Skeletal muscle satellite cell (primary cell): Measurements from ENCODE around the gene ZNF493.

Experiments used
- H3K27me3 ChIP-seq: 2 replicates; pipeline ENCODE4 v1.7.0; 2013; ENCODE audit warnings: low read length; ENCODE audit not compliant: control insufficient read depth, insufficient read depth
- H3K36me3 ChIP-seq: 2 replicates; pipeline ENCODE4 v1.7.0; 2013; ENCODE audit warnings: mild to moderate bottlenecking, control low read depth, low read length; ENCODE audit not compliant: insufficient read depth
- H3K4me1 ChIP-seq: 2 replicates; pipeline ENCODE4 v1.7.0; 2013; ENCODE audit warnings: low read length; ENCODE audit not compliant: control insufficient read depth, insufficient read depth
- H3K4me2 ChIP-seq: 2 replicates; pipeline ENCODE4 v1.7.0; 2013; ENCODE audit warnings: mild to moderate bottlenecking, low read length
- H3K4me3 ChIP-seq: 2 replicates; pipeline ENCODE4 v1.7.0; 2013; ENCODE audit warnings: low read length
- H3K9ac ChIP-seq: 2 replicates; pipeline ENCODE4 v1.7.0; 2013; ENCODE audit warnings: mild to moderate bottlenecking, low read depth, low read length, moderate library complexity
- H3K9me3 ChIP-seq: replicated peaks from 2 replicates; pipeline ENCODE4 v1.7.0; 2013; ENCODE audit warnings: mild to moderate bottlenecking, control low read depth, low read length

Gene ZNF493

GRCh38 chr19:21423057-21424041, 26.4 kb downstream of the ZNF493 start:
- H3K36me3 ChIP-seq: peaks cover 3% of the 10 kb centered on the region
- no peaks in the 10 kb centered on the region for H3K4me1 ChIP-seq
- H3K4me2 ChIP-seq: no peak overlapping the region
- H3K27me3 ChIP-seq: no peaks in the 10 kb centered on the region
- H3K4me3 ChIP-seq: no peak overlapping the region
- peaks cover 40% of the 10 kb centered on the region for H3K9me3 ChIP-seq
- no peak overlapping the region for H3K9ac ChIP-seq

- Histone ChIP-seq H3K9me3 (peaks cover 7% of the 10 kb centered on the region), H3K4me3 (no peak overlapping the region)
These were observed 33.7 kb downstream of the ZNF493 start for GRCh38 chr19:21430675-21431074.

GRCh38 chr19:21432590-21432989, 35.7 kb downstream of the ZNF493 start:
- Histone ChIP-seq H3K4me1 (no peaks in the 10 kb centered on the region), H3K4me2 (no peak overlapping the region), H3K4me3 (no peak overlapping the region), H3K27me3 (no peaks in the 10 kb centered on the region), H3K9me3 (peaks cover 5% of the 10 kb centered on the region), H3K36me3 (no peaks in the 10 kb centered on the region), H3K9ac (no peak overlapping the region)

More at GRCh38 chr19:21430675-21431074, 33.7 kb downstream of the ZNF493 start:
- H3K4me1 ChIP-seq: no peaks in the 10 kb centered on the region
- H3K9ac ChIP-seq: no peak overlapping the region
- no peaks in the 10 kb centered on the region for H3K27me3 ChIP-seq
- H3K36me3 ChIP-seq: no peaks in the 10 kb centered on the region
- no peak overlapping the region for H3K4me2 ChIP-seq

GRCh38 chr19:21434516-21434915, 37.6 kb downstream of the ZNF493 start:
- Histone ChIP-seq H3K9me3 (peaks cover 5% of the 10 kb centered on the region), H3K27me3 (no peaks in the 10 kb centered on the region), H3K4me3 (no peak overlapping the region), H3K36me3 (no peaks in the 10 kb centered on the region), H3K9ac (no peak overlapping the region), H3K4me2 (no peak overlapping the region), H3K4me1 (no peaks in the 10 kb centered on the region)

- H3K4me2 ChIP-seq: no peak overlapping the region
- no peaks in the 10 kb centered on the region for H3K36me3 ChIP-seq
- peaks cover 5% of the 10 kb centered on the region for H3K9me3 ChIP-seq
- H3K4me1 ChIP-seq: no peaks in the 10 kb centered on the region
- no peak overlapping the region for H3K4me3 ChIP-seq
- H3K9ac ChIP-seq: no peak overlapping the region
- no peaks in the 10 kb centered on the region for H3K27me3 ChIP-seq
These were observed 38.1 kb downstream of the ZNF493 start for GRCh38 chr19:21434967-21435544.

GRCh38 chr19:21439201-21439751, 42.3 kb downstream of the ZNF493 start:
- Histone ChIP-seq H3K4me3 (no peak overlapping the region), H3K4me1 (no peaks in the 10 kb centered on the region), H3K36me3 (no peaks in the 10 kb centered on the region), H3K9ac (no peak overlapping the region), H3K9me3 (no peaks in the 10 kb centered on the region), H3K27me3 (no peaks in the 10 kb centered on the region), H3K4me2 (no peak overlapping the region)

- Histone ChIP-seq H3K4me1 (no peaks in the 10 kb centered on the region), H3K36me3 (no peaks in the 10 kb centered on the region), H3K9ac (no peak overlapping the region), H3K4me3 (no peak overlapping the region), H3K27me3 (no peaks in the 10 kb centered on the region), H3K9me3 (no peaks in the 10 kb centered on the region), H3K4me2 (no peak overlapping the region)
These were observed 43.4 kb downstream of the ZNF493 start for GRCh38 chr19:21440321-21440720.

- Histone ChIP-seq H3K9me3 (no peaks in the 10 kb centered on the region), H3K4me2 (no peak overlapping the region), H3K9ac (no peak overlapping the region), H3K36me3 (no peaks in the 10 kb centered on the region), H3K4me1 (no peaks in the 10 kb centered on the region), H3K4me3 (no peak overlapping the region), H3K27me3 (no peaks in the 10 kb centered on the region)
These were observed 54.3 kb downstream of the ZNF493 start for GRCh38 chr19:21451187-21451586.

- H3K4me1 ChIP-seq: no peaks in the 10 kb centered on the region
- H3K4me3 ChIP-seq: no peak overlapping the region
- no peaks in the 10 kb centered on the region for H3K27me3 ChIP-seq
- no peaks in the 10 kb centered on the region for H3K9me3 ChIP-seq
- H3K36me3 ChIP-seq: no peaks in the 10 kb centered on the region
- no peak overlapping the region for H3K9ac ChIP-seq
- H3K4me2 ChIP-seq: no peak overlapping the region
These were observed 58.0 kb downstream of the ZNF493 start for GRCh38 chr19:21454901-21455300.

- no peak overlapping the region for H3K4me2 ChIP-seq
- H3K9me3 ChIP-seq: no peaks in the 10 kb centered on the region
- no peaks in the 10 kb centered on the region for H3K36me3 ChIP-seq
- no peaks in the 10 kb centered on the region for H3K4me1 ChIP-seq
- no peaks in the 10 kb centered on the region for H3K27me3 ChIP-seq
- H3K9ac ChIP-seq: no peak overlapping the region
- H3K4me3 ChIP-seq: no peak overlapping the region
These were observed 63.8 kb downstream of the ZNF493 start for GRCh38 chr19:21460686-21461085.

GRCh38 chr19:21462540-21462939, 65.6 kb downstream of the ZNF493 start:
- Histone ChIP-seq H3K27me3 (no peaks in the 10 kb centered on the region), H3K4me2 (no peak overlapping the region), H3K4me1 (no peaks in the 10 kb centered on the region), H3K9ac (no peak overlapping the region), H3K9me3 (no peaks in the 10 kb centered on the region), H3K4me3 (no peak overlapping the region), H3K36me3 (no peaks in the 10 kb centered on the region)
